GM23338 (cell line): ENCODE measurements around the gene ZNF570. TPM values are rescaled to one million over a fixed set of nuclear protein-coding genes. Genes with fewer than 3 reads are reported as not detected.

Source experiments
- ATAC-seq: fragments of 200-7000 bp; cut with Tn5 transposase; 3 replicates; pipeline ENCODE4 v1.9.1; 2020
- DNase-seq: peaks from one replicate; pipeline ENCODE4 v3.0.0-alpha.2; 2015; ENCODE audit warnings: low spot score
- H2AFZ ChIP-seq: fragments of 200-600 bp; sonication (generic); 2 replicates; pipeline ENCODE4 v1.8.0; 2016; ENCODE audit warnings: antibody characterized with exemption, mild to moderate bottlenecking, moderate library complexity
- H3F3A ChIP-seq: fragments of 200-600 bp; sonication (generic); replicated peaks from 2 replicates; pipeline ENCODE4 v1.8.0; 2017; ENCODE audit warnings: antibody characterized with exemption, mixed run types, low read depth
- H3K27ac ChIP-seq: fragments of 200-600 bp; sonication (generic); 2 replicates; pipeline ENCODE4 v1.6.1; 2016; ENCODE audit warnings: low read depth
- H3K27me3 ChIP-seq: fragments of 200-600 bp; sonication (generic); 2 replicates; pipeline ENCODE4 v1.8.0; 2016; ENCODE audit warnings: mild to moderate bottlenecking, mixed run types, moderate library complexity; ENCODE audit not compliant: insufficient read depth
- H3K36me3 ChIP-seq: fragments of 200-600 bp; sonication (generic); 2 replicates; pipeline ENCODE4 v1.8.0; 2016; ENCODE audit warnings: mild to moderate bottlenecking; ENCODE audit not compliant: insufficient read depth
- H3K4me1 ChIP-seq: fragments of 200-600 bp; sonication (generic); 2 replicates; pipeline ENCODE4 v1.8.0; 2016; ENCODE audit warnings: mild to moderate bottlenecking, moderate library complexity; ENCODE audit not compliant: insufficient read depth
- H3K4me2 ChIP-seq: fragments of 200-600 bp; sonication (generic); 2 replicates; pipeline ENCODE4 v1.7.1; 2017; ENCODE audit warnings: mixed run types
- H3K4me3 ChIP-seq: fragments of 200-600 bp; sonication (generic); 2 replicates; pipeline ENCODE4 v1.6.1; 2016; ENCODE audit warnings: mixed run types
- H3K79me2 ChIP-seq: fragments of 200-600 bp; sonication (generic); replicated peaks from 2 replicates; pipeline ENCODE4 v1.8.0; 2017; ENCODE audit warnings: mild to moderate bottlenecking; ENCODE audit not compliant: insufficient read depth
- H3K9me2 ChIP-seq: fragments of 200-600 bp; sonication (generic); 2 replicates; pipeline ENCODE4 v1.8.0; 2017; ENCODE audit not compliant: insufficient read depth
- H4K20me1 ChIP-seq: fragments of 200-600 bp; sonication (generic); replicated peaks from 2 replicates; pipeline ENCODE4 v1.8.0; 2017; ENCODE audit warnings: mild to moderate bottlenecking; ENCODE audit not compliant: insufficient read depth
- H3K27ac Mint-ChIP-seq: 2 replicates; pipeline ENCODE4 v1.8.0; 2020; ENCODE audit warnings: inconsistent platforms, mild to moderate bottlenecking, moderate library complexity, mixed read lengths
- H3K27me3 Mint-ChIP-seq: 3 replicates; pipeline ENCODE4 v1.8.0; 2022; ENCODE audit warnings: low read depth, mild to moderate bottlenecking, moderate library complexity, mixed read lengths, inconsistent platforms; ENCODE audit not compliant: insufficient read depth, poor library complexity
- H3K36me3 Mint-ChIP-seq: 3 replicates; pipeline ENCODE4 v1.8.0; 2021; ENCODE audit warnings: low read depth, mild to moderate bottlenecking, inconsistent platforms, moderate library complexity, mixed read lengths
- H3K4me1 Mint-ChIP-seq: 3 replicates; pipeline ENCODE4 v1.8.0; 2020; ENCODE audit warnings: mild to moderate bottlenecking, inconsistent platforms, mixed read lengths
- H3K4me3 Mint-ChIP-seq: 3 replicates; pipeline ENCODE4 v1.8.0; 2021; ENCODE audit warnings: moderate library complexity, mild to moderate bottlenecking, inconsistent platforms, mixed read lengths
- H3K9me3 Mint-ChIP-seq: 3 replicates; pipeline ENCODE4 v1.8.0; 2020; ENCODE audit warnings: moderate library complexity, mild to moderate bottlenecking, inconsistent platforms, mixed read lengths
- CREB1 ChIP-seq: fragments of 250-450 bp; sonication (Bioruptor Pico); IDR thresholded peaks from 2 replicates; pipeline ENCODE4 v1.5.0; 2020; ENCODE audit warnings: low read depth, mild to moderate bottlenecking, moderate library complexity
- CTCF ChIP-seq, 2 experiments: fragments of 200-600 bp in 1 of 2; sonication (generic) in 1 of 2; conservative IDR thresholded peaks; 2 replicates each; pipeline versions ENCODE4 v1.5.1 to v1.6.1; 2016 to 2017; ENCODE audit warnings: antibody characterized with exemption in 2 of 2, low read depth in 2 of 2, mild to moderate bottlenecking in 2 of 2, moderate library complexity in 1 of 2
- ETS1 ChIP-seq: IDR thresholded peaks from 2 replicates; pipeline ENCODE4 v1.6.1; 2016; ENCODE audit warnings: antibody characterized with exemption
- EZH2 ChIP-seq: fragments of 200-600 bp; sonication (generic); IDR thresholded peaks from one replicate; pipeline ENCODE4 v1.8.0; 2017; ENCODE audit warnings: antibody characterized with exemption, mild to moderate bottlenecking, low read depth; ENCODE audit not compliant: unreplicated experiment
- EZH2phosphoT487 ChIP-seq: fragments of 200-600 bp; sonication (generic); IDR thresholded peaks from one replicate; pipeline ENCODE4 v1.8.1; 2018; ENCODE audit warnings: antibody characterized with exemption; ENCODE audit not compliant: unreplicated experiment
- JUNB ChIP-seq: IDR thresholded peaks from one replicate; pipeline ENCODE4 v1.6.1; 2016; ENCODE audit warnings: antibody characterized with exemption; ENCODE audit not compliant: unreplicated experiment
- NANOG ChIP-seq: IDR thresholded peaks from 2 replicates; pipeline ENCODE4 v1.6.1; 2016; ENCODE audit warnings: antibody characterized with exemption, borderline replicate concordance
- POLR2AphosphoS5 ChIP-seq: IDR thresholded peaks from 2 replicates; pipeline ENCODE4 v1.6.1; 2016; ENCODE audit warnings: antibody characterized with exemption, low read depth
- REST ChIP-seq: IDR thresholded peaks from one replicate; pipeline ENCODE4 v1.6.1; 2018; ENCODE audit warnings: antibody characterized with exemption; ENCODE audit not compliant: unreplicated experiment
- STAT1 ChIP-seq: IDR thresholded peaks from one replicate; pipeline ENCODE4 v1.6.1; 2016; ENCODE audit warnings: antibody characterized with exemption; ENCODE audit not compliant: unreplicated experiment
- ZNF114 ChIP-seq: fragments of 250-450 bp; sonication (Bioruptor Pico); IDR thresholded peaks from 2 replicates; pipeline ENCODE4 v1.5.0; 2020; ENCODE audit warnings: mild to moderate bottlenecking, moderate library complexity
- ZNF331 ChIP-seq: fragments of 250-450 bp; sonication (Bioruptor Pico); IDR thresholded peaks from 2 replicates; pipeline ENCODE4 v1.5.0; 2020; ENCODE audit warnings: low read depth, mild to moderate bottlenecking, moderate library complexity
- polyA plus RNA-seq: library from polyadenylated mRNA; unstranded; fragments of >200 nt; fragmentation: Nextera tagmentation; extraction: Ambion mirVana; gene quantifications from 2 replicates; pipeline ENCODE4 v1.2.1, GENCODE V29; 2016
- total RNA-seq: library from RNA; depleted of rRNA; stranded (reverse); fragments of >200 nt; shearing (Covaris generic); gene quantifications from 2 replicates; pipeline ENCODE4 v1.2.3, GENCODE V29; 2014

ZNF570 gene
- total and polyA plus RNA-seq, 2 experiments from 2014 or later: 6.6 to 6.8 TPM

- peaks cover 4% of the 10 kb centered on the region for H3K27me3 Mint-ChIP-seq
Measured at GRCh38 chr19:37492213-37492612, 23.1 kb downstream of the ZNF570 start.

GRCh38 chr19:37505958-37506386, 36.8 kb downstream of the ZNF570 start:
- peak; percentile 88 for DNase-seq
- peaks cover 3% of the 10 kb centered on the region; the same call in 2 of the 3 replicates for H3K4me1 Mint-ChIP-seq
- no peaks in the 10 kb centered on the region for H3F3A ChIP-seq
- H3K36me3 Mint-ChIP-seq: peaks cover 35% of the 10 kb centered on the region
- no peak overlapping the region for H3K27ac Mint-ChIP-seq
- peaks cover 29% of the 10 kb centered on the region for H3K9me3 Mint-ChIP-seq
- peak overlapping the region; percentile 74 for H3K4me3 ChIP-seq
- H3K27me3 ChIP-seq: no peaks in the 10 kb centered on the region
- peaks cover 14% of the 10 kb centered on the region; the same call in 1 of the 2 replicates for H3K79me2 ChIP-seq
- H3K4me2 ChIP-seq: peak overlapping the region; percentile 95
- no peaks in the 10 kb centered on the region for H3K9me2 ChIP-seq
- H3K4me3 Mint-ChIP-seq: no peak overlapping the region
- H2AFZ ChIP-seq: peak overlapping the region; percentile 72; the same call in 1 of the 2 replicates
- H4K20me1 ChIP-seq: no peaks in the 10 kb centered on the region
- H3K4me1 ChIP-seq: peaks cover 6% of the 10 kb centered on the region
- peaks cover 4% of the 10 kb centered on the region for H3K27me3 Mint-ChIP-seq
- peak overlapping the region; percentile 99 for H3K27ac ChIP-seq
- ATAC-seq: peak; percentile 56
- no peaks in the 10 kb centered on the region; the same call in 1 of the 2 replicates for H3K36me3 ChIP-seq
- TF ChIP-seq ETS1 (no peak), EZH2phosphoT487 (no peak), EZH2 (no peak), ZNF331 (CRISPR knock-in tag) (no peak), POLR2AphosphoS5 (no peak), ZNF114 (no peak), REST (no peak), JUNB (no peak), CTCF (conservative IDR thresholded peaks at IDR 0.05; ENCODE audit: low read depth in 2 of 2) (no peak), STAT1 (no peak), CREB1 (CRISPR knock-in tag) (no peak)

More at GRCh38 chr19:37492213-37492612, 23.1 kb downstream of the ZNF570 start:
- TF ChIP-seq CREB1 (CRISPR knock-in tag) (no peak), ZNF114 (no peak), NANOG (no peak), STAT1 (no peak)
- Mint-ChIP-seq H3K27ac (no peak overlapping the region), H3K4me3 (no peak overlapping the region), H3K9me3 (peaks cover 84% of the 10 kb centered on the region), H3K4me1 (no peaks in the 10 kb centered on the region), H3K36me3 (peaks cover 25% of the 10 kb centered on the region; the same call in 2 of the 3 replicates)
- DNase-seq (no peak), ATAC-seq (no peak)
- no peak overlapping the region for H3K4me3 ChIP-seq
- no peaks in the 10 kb centered on the region for H3K79me2 ChIP-seq
- no peaks in the 10 kb centered on the region for H3K36me3 ChIP-seq
- no peak overlapping the region for H3K4me2 ChIP-seq
- H3K27ac ChIP-seq: no peak overlapping the region
- H3K27me3 ChIP-seq: no peaks in the 10 kb centered on the region
- H4K20me1 ChIP-seq: no peaks in the 10 kb centered on the region
- H2AFZ ChIP-seq: no peak overlapping the region
- no peaks in the 10 kb centered on the region for H3K9me2 ChIP-seq
- no peaks in the 10 kb centered on the region for H3F3A ChIP-seq
- no peaks in the 10 kb centered on the region for H3K4me1 ChIP-seq
